ENCODE data around the gene PPM1A.

Gene PPM1A

DNA sequence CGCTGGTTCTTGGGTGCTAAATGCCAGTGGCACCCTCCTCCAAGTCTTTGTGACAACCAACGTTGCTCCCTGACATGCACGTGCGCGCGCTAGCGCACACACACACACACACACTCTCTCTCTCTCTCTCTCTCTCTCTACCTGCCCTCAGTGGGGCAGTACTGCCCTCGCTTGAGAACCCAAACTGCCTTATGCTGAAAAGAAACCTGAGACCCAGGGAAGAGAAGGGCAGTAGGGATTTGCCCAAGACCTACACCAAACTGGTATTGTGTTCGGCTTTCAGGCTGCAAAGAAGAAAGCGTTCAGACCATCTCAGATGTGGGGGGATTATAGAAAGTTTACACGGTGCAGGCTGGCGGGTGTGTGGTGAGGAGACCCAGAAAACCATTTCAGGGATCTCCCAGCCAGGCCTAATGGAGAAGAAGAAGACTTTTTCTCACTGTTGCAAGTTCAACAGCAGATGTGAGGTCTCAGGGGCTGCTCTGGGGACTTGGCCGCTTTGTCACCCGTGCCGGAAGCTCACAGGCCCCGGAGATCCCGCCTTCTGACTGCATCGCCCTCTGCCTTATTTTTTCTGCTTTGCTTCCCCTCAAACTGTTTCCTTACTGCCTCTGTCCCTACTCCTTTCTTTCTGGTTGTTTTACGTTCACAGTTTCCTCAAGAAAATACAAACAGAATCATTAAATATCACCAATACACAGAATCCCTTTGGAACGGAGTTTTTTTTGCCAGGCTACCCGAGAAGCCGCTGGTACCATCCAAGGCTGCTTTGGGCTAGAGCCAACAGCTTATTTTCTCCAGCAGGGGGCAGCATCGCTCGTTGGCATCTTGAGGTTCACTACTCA, 82.4 kb downstream of the PPM1A start:
- peak overlapping the region; percentile 88 for H3K4me2 ChIP-seq (ENCODE audit: low read depth, low read length, poor library complexity, severe bottlenecking)
- peak overlapping the region; percentile 98 for H2AFZ ChIP-seq (ENCODE audit: low read depth, low read length, severe bottlenecking)
- peak overlapping the region; percentile 52 for H3K4me3 ChIP-seq (ENCODE audit: insufficient read depth, low read length, poor library complexity, severe bottlenecking)
- TF ChIP-seq CTCF (IDR thresholded peaks at IDR 0.05; ENCODE audit: insufficient read depth, low read length, poor library complexity, severe bottlenecking) (peak; percentile 95), EZH2phosphoT487 (conservative IDR thresholded peaks at IDR 0.05; ENCODE audit: low read length) (no peak)
- H3K9me3 ChIP-seq (ENCODE audit: insufficient read depth, low read length), result no peaks in the 10 kb centered on the region
- H3F3A ChIP-seq (ENCODE audit: insufficient read depth), result peaks cover 8% of the 10 kb centered on the region; the same call in 1 of the 2 replicates
- no peaks in the 10 kb centered on the region for H4K20me1 ChIP-seq (ENCODE audit: low read depth, low read length)
- H3K79me2 ChIP-seq (ENCODE audit: insufficient read depth, low read length), result no peaks in the 10 kb centered on the region
- H3K9ac ChIP-seq (ENCODE audit: low read length), result peak overlapping the region; percentile 65
- no peaks in the 10 kb centered on the region for H3K9me2 ChIP-seq (replicated peaks; ENCODE audit: insufficient read depth, low read length)
- H3K27ac ChIP-seq (ENCODE audit: low read depth, low read length), result peak overlapping the region; percentile 92
- no peaks in the 10 kb centered on the region for H3K36me3 ChIP-seq (ENCODE audit: low read length)
- no peaks in the 10 kb centered on the region for H3K27me3 ChIP-seq (ENCODE audit: low read length)

DNA sequence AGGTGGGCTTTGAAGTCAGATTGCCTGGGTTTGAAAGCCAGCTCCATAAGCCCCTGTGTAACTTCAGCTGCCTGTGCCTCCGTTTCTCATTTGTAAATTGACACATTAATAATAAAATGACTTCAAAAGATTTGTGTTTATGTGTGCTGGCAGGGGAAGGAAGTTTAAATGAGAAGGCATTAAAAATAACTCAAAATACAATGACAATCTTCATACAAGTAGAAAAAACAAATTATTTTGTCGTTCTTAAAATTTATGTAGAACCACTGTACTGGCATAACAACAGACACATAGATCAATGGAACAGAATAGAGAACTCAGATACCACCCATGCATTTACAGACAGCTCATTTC, 83.0 kb downstream of the PPM1A start:
- H3K9ac ChIP-seq (ENCODE audit: low read length), result peak overlapping the region; percentile 65

GRCh38 chr14:60332869-60333268, 83.8 kb downstream of the PPM1A start:
- H3K36me3 ChIP-seq (ENCODE audit: low read length), result no peaks in the 10 kb centered on the region
- no peaks in the 10 kb centered on the region for H3K79me2 ChIP-seq (ENCODE audit: insufficient read depth, low read length)
- H4K20me1 ChIP-seq (ENCODE audit: low read depth, low read length), result no peaks in the 10 kb centered on the region
- no peak overlapping the region for H3K4me3 ChIP-seq (ENCODE audit: insufficient read depth, low read length, poor library complexity, severe bottlenecking)
- H3K27ac ChIP-seq (ENCODE audit: low read depth, low read length), result no peak overlapping the region
- no peak overlapping the region for H3K9ac ChIP-seq (ENCODE audit: low read length)
- no peak overlapping the region for H3K4me2 ChIP-seq (ENCODE audit: low read depth, low read length, poor library complexity, severe bottlenecking)
- TF ChIP-seq EZH2phosphoT487 (conservative IDR thresholded peaks at IDR 0.05; ENCODE audit: low read length), result no peak
- no peak for TF ChIP-seq CTCF (IDR thresholded peaks at IDR 0.05; ENCODE audit: insufficient read depth, low read length, poor library complexity, severe bottlenecking)
- no peaks in the 10 kb centered on the region for H3K9me2 ChIP-seq (replicated peaks; ENCODE audit: insufficient read depth, low read length)
- no peaks in the 10 kb centered on the region for H3K9me3 ChIP-seq (ENCODE audit: insufficient read depth, low read length)
- peaks cover 4% of the 10 kb centered on the region; the same call in 1 of the 2 replicates for H3F3A ChIP-seq (ENCODE audit: insufficient read depth)
- no peaks in the 10 kb centered on the region for H3K27me3 ChIP-seq (ENCODE audit: low read length)
- H2AFZ ChIP-seq (ENCODE audit: low read depth, low read length, severe bottlenecking), result no peak overlapping the region

More for the DNA sequence above, 83.0 kb downstream of the PPM1A start:
- Histone ChIP-seq H3K79me2 (ENCODE audit: insufficient read depth, low read length) (no peaks in the 10 kb centered on the region), H3K27ac (ENCODE audit: low read depth, low read length) (peak overlapping the region; percentile 92), H4K20me1 (ENCODE audit: low read depth, low read length) (no peaks in the 10 kb centered on the region), H3K4me2 (ENCODE audit: low read depth, low read length, poor library complexity, severe bottlenecking) (peak overlapping the region; percentile 88), H3F3A (ENCODE audit: insufficient read depth) (peaks cover 4% of the 10 kb centered on the region; the same call in 1 of the 2 replicates), H3K4me3 (ENCODE audit: insufficient read depth, low read length, poor library complexity, severe bottlenecking) (no peak overlapping the region), H3K9me3 (ENCODE audit: insufficient read depth, low read length) (no peaks in the 10 kb centered on the region), H3K9me2 (replicated peaks; ENCODE audit: insufficient read depth, low read length) (no peaks in the 10 kb centered on the region), H3K36me3 (ENCODE audit: low read length) (no peaks in the 10 kb centered on the region), H2AFZ (ENCODE audit: low read depth, low read length, severe bottlenecking) (peak overlapping the region; percentile 98), H3K27me3 (ENCODE audit: low read length) (no peaks in the 10 kb centered on the region)
- no peak for TF ChIP-seq CTCF (IDR thresholded peaks at IDR 0.05; ENCODE audit: insufficient read depth, low read length, poor library complexity, severe bottlenecking)
- no peak for TF ChIP-seq EZH2phosphoT487 (conservative IDR thresholded peaks at IDR 0.05; ENCODE audit: low read length)
